Brain pericyte (primary cell): ENCODE measurements around the gene ZNF526.

Experiments used
- DNase-seq: peaks from one replicate; pipeline ENCODE4 v3.0.0-alpha.2; 2012; ENCODE audit warnings: low read depth, low spot score

ZNF526 gene, protein sequence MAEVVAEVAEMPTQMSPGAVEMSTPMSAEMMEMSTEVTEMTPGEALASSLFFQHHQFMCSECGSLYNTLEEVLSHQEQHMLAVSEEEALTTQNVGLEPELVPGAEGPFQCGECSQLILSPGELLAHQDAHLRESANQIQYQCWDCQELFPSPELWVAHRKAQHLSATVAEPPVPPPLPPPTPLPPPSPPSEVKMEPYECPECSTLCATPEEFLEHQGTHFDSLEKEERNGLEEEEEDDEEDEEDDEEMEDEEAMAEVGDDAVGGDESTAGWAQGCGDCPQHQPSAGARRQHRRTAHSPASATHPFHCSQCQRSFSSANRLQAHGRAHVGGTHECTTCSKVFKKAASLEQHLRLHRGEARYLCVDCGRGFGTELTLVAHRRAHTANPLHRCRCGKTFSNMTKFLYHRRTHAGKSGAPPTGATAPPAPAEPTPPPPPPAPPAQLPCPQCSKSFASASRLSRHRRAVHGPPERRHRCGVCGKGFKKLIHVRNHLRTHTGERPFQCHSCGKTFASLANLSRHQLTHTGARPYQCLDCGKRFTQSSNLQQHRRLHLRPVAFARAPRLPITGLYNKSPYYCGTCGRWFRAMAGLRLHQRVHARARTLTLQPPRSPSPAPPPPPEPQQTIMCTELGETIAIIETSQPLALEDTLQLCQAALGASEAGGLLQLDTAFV

DNA sequence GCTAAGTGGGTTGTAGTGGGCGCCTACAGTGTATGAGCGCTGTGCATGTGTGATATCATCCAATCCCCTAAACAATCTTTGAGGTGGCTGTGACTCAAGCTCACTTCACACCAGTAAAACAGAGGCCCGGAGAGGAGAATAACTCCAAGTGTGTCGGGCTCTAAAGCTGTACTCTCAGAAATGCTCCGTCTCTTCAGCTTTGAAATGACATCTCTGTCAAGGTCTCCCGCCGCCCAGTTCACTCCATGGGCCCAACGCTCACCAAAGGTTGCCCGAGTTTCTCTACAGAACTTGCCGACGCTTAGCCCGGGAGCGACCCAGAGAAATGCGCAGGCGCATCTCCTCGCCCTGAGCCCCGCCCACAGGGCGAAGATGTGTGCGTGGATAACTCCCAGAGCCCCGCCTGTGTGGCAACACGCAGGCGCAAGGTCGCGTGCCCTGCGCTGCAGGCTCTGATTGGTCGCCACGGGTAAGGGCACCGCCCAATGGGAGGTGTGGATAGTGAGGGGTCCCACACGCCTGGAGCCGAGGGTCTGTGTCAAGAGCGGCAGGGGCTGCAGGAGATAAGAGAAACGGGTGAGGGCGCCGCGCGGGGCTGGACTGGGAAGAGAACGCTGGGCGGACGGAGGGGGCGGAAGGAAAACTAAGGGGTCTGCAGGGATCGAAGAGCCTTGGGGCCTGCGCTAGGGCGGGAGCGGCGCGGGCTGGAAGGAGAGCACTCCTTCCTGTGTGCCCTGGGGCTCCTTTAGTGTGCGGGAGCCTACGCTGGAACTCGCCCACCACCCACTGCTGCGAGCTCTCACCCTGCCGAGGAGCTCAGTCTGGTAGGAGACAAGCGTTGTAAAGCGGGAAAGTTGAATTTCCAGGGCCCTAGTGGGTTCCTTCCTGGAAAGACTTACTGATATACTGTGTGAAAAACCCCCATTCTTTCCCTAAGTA is at the start of gene ZNF526:
ZNF526 (plus strand) TSS at position 501 of the 939 bp plus-strand sequence. CDS start 4,092 bp downstream, outside the sequence.
- DNase-seq, result peak; percentile 90

DNA sequence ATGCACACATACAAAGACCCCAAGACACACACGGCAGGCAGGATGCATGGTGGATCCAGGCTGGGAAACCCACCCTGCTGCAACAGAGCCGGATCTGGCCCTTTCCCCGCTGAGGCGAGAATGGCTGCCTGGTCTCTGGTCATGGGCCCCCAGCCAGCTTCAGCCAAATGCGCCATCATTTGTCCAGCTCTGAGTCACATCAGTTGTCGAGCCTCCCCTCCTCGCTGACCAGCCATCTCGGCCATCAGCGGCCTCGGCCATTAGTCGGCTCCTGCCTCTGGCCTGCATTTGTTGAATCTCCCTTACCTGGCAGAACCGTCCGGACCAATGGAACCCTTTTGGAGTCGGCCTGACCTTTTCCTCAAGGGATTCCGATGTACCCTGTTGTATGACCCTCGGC is 49.4 kb upstream of the ZNF526 start:
- no peak for DNase-seq

DNA sequence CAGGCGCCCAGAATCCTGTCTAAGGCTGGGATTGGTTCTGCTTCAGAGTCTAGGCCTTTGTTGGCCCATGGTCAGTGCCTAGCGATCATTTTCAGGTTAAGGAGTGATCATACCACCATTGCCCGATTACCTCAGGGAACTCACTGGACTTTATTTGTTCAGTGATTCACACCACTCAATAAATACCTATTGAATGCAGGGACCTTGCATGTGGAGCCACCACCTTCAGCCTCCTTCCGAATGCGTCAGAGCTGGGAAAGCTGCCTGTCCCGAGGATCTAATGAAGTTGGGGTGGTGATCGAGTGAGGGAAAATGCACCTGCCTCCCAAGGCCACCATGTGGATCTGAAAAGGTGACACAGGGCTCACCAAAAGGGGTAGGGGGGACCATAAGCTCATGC is 47.9 kb upstream of the ZNF526 start:
- DNase-seq, result no peak

DNA sequence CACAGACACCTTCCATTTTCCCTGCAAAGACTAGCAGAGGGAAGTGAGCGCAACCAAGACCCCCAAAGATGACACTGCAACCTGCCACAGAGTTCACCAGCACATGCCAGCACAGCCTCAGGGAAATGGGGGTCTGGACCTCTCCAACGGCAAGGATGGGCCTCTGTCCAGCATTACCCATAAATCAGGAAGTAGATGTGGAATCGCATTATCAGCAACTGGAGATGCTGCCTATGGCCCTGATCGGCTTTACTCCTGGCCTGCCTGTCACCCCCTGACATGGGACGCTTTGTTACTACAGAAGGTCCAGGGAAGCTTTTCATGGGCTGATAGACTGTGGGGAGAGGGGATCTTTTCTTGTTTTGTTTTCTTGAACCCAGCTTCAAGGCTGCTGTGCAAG is 46.4 kb upstream of the ZNF526 start:
- DNase-seq, result no peak

DNA sequence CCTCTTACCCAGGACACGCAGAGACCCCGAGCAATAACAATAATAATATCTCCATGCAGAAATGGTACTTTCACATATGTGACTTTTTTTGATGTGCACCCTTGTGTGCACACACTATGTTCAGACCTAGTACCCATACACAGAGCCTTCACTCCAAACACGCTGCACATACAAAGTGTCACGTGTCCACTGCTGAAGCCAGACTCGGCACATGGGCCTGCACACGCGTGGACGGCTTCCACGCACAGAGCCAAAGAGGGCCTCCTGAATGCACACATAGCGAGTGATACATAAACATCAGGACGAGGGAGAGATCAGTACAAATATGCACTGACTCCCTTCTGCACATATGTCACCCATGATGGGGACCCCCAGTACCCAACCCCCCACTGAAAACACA is 45.9 kb upstream of the ZNF526 start:
- no peak for DNase-seq

DNA sequence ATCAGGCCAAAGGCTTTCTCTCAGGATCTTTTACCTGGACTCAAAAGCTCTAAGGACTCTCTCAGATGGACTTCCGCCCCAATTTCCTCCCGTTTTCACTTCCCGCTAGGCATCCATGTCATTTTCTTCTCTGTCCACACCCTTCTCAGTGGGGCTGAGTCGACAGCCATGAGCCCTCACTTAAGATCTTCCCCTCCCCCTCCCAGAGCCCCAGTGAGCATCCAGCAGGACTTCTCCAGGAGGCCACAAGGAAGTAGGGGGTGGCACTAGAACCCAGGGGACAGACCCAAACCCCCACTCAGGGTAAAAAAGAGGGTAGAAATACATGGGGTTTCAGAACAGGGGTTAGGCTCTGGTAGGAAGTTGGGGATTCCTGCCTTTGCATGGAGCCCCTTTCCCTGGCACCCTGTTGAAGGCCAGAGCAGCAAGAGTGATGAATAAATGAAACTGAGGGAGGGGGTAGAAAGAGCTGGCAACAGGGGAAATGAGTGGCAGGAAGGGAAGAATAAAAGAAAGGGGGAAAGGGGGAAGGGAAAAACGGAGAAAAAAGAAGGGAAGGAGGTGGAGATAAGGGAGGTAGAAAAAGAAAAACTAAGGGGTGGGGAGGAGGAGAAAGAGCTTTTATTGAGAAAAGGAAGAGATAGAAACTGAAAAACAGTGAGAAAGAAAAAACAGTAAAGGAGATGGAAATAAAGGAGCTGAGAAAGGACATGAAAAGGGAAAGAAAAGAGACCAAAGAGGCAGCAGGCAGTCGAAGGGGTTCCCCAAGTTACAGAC is 45.0 kb upstream of the ZNF526 start:
- no peak for DNase-seq

DNA sequence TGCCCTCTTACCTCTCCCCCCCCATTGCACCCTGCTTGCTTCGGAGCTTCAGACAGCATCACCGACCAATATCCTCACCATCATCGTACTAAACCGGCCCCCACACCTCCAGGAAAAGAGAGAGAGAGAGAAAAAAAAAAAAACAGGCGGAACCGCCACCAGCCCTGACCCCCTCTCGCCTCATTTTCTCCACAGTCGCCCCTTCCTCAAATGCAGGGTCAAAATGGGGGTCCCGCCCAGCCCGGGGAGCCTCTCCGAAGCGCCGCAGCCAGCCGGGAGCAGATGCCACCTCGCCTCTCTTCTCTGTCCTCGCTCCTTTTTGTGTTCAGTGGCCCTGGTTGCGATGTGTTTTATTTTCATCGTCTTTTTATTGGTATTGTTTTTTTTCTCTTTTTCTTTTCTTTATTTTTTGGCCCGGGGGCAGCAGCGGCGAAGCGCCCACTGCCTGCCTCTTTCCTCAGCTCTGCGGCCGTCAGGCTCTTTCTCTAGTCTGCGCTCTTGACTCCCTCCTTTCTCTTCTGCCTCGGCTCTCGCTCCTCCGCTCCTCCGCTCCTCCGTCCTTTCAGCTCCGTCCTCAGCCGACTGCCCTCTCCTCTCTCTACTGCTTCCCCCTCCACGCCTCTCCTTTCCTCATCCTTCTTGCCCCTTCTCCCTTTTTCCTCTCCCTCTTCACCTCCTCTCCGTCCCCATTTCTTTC is 44.0 kb upstream of the ZNF526 start:
- DNase-seq, result no peak

DNA sequence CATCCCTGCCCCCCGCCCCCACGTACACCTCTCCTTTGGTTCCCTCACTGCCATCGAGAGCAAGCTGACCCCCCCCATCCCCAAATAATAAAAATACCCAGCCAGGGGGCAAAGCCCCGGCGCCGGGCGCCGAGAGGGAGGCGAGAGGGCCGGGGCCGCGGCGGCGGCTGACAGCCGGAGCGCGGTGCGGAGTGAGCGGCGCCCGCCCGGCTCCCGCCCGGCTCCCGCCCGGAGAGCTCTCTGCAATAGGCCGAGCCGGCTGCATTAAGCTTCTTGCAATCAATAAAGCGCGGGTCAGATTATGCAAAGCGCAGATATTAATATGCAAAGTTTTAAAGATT is 43.5 kb upstream of the ZNF526 start:
- no peak for DNase-seq

DNA sequence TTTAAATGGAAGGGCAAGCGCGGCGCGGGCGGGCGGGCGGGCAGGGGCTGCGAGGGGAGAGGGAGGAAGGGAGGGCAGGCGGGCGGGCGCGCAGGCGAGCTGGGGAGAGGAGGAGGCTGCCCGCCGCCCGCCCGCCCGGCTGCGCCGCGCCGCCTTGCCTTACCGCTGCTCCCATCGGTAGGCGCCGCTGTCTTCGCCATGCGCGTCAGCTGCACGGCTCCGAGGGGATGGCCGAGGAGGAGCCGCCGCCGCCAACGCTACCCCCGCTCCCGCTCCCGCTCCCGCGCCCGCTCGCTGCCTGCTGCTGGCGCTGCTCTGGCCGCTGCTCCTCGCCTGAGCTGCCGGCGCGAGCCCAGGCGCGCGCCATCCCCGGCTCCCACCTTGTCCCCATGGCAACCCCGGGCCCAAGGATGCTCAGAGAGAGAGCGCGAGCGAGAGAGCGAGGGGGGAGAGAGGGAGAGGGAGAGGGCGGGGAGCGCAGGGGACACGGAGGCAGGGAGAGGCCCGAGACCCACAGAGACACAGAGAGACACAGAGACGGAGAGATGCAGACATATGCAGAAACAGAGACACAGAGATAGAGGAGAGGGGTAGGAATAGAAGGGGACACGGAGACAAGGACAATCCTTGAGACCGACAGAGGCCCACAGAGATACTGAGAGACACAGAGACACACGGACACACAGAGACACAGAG is 43.0 kb upstream of the ZNF526 start:
- DNase-seq, result no peak

DNA sequence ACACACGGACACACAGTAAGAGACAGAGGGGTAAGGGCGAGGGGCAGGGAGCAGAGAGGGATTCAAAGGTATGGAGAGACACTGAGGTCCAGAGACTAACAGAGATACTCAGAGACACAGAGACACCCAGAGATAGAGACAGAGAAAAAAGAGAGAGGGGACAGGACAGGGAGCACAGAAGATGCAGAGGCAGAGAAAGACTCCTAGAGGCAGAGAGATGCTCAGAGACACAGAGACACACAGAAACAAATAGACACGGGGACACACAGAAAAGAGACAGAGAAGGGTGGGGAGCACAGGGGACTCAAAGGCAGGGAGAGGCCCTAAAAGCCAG is 42.5 kb upstream of the ZNF526 start:
- DNase-seq, result no peak

DNA sequence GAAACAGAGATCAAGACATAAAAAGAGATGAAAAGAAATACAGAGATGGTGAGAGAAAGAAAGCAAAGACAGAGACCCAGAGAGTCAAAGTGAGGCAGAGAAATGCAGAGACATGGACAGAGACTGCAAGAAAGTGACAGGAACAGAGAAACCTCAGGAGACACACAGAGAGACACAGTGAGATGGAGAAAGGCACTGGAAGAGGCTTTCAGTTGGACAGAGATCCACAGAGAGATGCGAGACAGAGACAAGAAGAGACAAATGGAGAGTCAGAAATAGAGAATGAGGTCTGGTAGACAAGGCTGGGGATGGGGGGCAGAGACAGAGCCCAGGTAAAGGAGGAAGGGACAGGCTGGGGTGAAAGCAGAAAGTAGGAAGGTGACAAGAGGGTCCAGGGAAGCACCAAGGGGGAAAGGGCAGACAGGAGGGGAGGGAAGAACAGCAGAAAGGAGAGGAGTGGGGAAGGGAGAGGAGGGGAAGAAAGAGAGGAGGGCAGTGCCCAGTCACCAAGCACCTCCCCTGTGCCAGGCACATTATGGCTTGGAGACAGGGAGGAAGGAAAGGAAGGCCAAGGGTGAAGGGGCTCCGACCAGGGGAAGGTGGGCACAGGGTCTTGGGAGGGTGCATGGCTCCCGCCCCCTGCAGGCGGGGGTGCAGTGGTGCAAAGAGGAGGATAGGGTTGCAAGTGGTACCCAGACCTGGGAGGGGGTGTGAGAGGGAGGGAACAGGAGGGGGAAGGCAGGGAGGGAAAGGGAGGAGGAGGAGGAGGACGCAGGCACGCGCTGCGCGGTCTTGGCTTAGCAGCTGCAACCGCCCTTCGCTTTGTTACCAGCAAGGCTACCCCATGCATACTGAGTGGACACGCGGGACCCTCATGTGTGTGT is 41.1 kb upstream of the ZNF526 start:
- DNase-seq, result no peak

DNA sequence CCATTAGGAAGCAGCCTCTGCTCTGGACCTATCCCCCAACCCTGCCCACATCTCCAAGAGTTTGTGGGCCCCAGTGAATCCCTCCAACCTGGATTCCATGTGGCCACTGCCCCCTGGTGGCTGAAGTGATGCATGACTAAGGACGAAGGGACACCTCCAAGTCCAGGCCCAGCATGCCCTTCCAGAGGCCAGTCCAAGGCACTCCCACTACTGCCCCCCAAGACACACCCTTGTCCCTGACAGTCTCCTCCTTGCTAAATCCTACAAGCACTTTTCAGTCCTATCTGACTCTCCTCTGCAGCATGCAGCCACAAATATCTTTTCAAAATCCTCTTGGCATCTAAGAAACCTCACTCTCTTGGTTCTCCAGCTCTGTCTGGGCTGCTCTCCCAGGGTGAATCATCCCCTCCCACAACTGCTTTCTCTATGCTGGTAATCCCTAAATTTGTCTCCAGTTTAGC is 35.7 kb upstream of the ZNF526 start:
- DNase-seq, result peak; percentile 43

DNA sequence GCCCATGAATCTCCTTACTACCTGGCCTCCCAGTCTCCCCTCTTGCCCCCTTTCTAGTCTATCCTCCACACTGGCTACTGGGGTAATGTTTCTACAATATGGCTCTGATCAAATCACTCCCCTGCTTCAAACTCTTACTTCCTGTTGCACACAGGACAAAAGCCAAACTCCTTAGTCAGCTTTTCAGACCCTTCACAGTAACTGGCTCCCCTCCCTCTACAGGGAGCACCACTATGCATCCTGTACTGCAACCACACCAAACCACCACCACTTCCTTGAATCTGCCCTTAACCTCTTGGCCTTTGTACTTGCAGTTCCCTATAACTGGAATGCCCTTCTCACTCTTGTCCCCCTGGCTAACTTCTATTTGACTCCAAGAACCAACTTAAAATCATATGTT is 34.8 kb upstream of the ZNF526 start:
- DNase-seq, result no peak

DNA sequence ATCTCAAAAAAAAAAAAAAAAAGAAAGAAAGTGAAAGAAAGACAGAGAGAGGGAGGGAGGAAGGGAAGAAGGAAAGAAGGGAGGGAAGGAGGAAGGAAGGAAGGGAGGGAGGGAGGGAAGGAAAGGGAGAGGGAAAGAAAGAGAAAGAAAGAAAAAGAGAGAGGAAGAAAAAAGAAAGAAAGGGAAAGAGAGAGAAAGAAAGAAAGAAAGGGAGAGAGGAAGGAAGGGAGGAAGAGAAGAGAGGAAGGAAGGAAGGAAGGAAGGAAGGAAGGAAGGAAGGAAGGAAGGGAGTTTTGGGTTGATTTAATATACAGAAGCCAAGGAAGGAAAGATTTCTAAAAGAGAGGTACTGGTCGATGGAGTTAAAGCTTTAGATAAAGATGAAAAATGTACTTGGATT is 31.4 kb upstream of the ZNF526 start:
- DNase-seq, result no peak

DNA sequence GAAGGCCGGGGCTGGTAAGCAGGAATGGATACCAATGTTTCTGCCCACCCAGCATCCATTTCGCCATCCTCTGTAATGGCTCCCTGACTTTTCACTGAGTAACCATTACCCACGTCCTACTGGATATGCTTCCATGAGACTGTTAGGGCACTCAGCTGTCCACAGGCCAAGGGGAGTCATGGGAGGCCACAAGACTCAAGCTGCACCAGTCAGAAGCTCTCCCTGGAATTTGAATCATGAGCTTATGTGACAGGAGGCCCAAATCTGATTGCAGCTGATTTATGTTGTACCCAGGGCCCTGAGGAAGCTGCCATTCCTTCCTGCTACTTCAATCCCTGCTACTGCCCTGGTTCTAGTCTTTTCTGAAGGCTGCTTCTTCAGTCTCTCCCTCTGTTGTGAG is 31.0 kb upstream of the ZNF526 start:
- no peak for DNase-seq

DNA sequence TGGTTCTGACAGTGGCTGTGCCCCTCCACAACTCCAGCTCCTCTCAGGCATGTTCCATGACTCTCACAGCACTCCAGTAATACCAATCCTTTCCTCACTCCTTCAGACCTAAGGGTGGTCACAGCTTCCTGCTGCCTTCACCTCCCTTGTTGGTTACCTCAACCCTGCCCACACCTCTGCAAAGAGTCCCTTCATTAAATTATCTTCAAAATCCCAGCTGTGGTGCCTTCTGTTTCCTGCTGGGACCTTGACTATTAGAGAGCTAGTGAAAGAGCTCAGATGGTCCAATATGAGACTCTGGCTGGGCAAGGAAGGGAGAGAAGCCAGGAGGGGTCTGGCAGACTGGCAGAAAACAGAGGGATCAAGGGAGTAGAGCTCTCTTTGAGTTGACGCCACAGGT is 28.8 kb upstream of the ZNF526 start:
- no peak for DNase-seq

DNA sequence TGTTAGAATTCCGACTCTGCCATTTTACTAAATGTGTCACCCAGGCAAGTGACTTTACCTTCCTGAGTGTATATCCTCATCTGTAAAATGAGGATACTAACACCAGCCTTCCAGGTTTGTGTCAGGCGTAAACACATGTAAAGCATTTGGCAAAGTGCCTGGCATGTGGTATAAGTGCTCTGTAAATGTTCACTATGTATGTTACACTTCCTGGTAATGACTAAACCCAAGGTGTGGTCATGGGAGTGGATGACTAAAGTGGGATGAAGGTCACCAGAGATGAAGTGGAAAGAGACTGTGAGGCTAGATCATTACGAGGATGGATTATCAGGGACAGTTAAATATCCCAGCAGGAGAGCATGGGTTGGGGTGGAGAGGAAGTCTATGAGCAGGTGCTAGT is 28.3 kb upstream of the ZNF526 start:
- no peak for DNase-seq

DNA sequence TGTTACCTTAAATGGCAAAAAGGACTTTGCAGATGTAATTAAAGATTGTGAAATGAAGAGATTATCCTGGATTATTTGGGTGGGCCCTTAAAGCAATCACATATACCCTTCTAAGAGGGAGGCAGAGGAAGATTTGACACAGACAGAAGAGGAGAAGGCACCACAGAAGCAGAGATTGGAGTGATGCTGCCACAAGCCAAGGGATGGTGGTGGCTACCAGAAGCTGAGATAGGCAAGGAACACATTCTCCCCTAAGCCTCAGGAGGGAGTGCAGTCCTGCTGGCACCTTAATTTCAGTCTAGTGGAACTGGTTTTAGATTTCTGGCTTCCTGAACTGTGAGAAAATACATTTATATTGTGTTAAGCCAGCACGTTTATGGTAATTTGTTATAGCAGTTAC is 26.8 kb upstream of the ZNF526 start:
- no peak for DNase-seq

DNA sequence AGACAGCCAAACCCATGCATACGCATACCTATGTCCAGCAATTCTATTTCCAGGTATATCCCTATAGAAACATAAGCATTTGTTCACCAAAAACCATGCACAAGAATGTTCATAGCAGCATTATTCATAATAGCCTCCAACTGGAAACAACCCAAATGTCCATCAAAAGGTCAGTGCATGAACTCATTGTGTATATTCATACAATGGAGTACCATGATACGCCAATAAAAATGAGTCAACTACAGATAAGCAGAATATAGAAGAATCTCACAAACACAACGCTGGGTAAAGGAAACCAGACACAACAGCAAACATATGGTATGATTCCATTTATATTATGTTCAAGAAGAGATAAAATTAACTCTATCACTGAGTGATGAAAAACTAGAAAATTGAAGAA is 26.4 kb upstream of the ZNF526 start:
- no peak for DNase-seq
